ENCODE data around the gene HBA2.
"Not testable (repeated sequence)": the region's sequence is repeated elsewhere in the genome, so short reads cannot be mapped to it uniquely, and the experiment has no call there.

The HBA2 gene

GRCh38 chr16:194516-194915, 21.8 kb downstream of the HBA2 start:
- DNase-seq (ENCODE audit: low read depth), result peak; percentile 82

- DNase-seq (ENCODE audit: low read depth), result peak; percentile 88
Measured at GRCh38 chr16:200388-200787, 27.7 kb downstream of the HBA2 start.

GRCh38 chr16:203246-203645, 30.6 kb downstream of the HBA2 start:
- peak; percentile 80 for DNase-seq (ENCODE audit: low read depth)

GRCh38 chr16:204046-204445, 31.4 kb downstream of the HBA2 start:
- DNase-seq (ENCODE audit: low read depth), result not testable (repeated sequence)

- DNase-seq (ENCODE audit: low read depth), result peak; percentile 44
Measured at GRCh38 chr16:209359-209758, 36.7 kb downstream of the HBA2 start.

- DNase-seq (ENCODE audit: low read depth), result not testable (repeated sequence)
Measured at GRCh38 chr16:211631-212180, 39.0 kb downstream of the HBA2 start.

- DNase-seq (ENCODE audit: low read depth), result peak; percentile 72
Measured at GRCh38 chr16:212999-213398, 40.3 kb downstream of the HBA2 start.

- DNase-seq (ENCODE audit: low read depth), result no peak
Measured at GRCh38 chr16:220021-220420, 47.3 kb downstream of the HBA2 start.

All from amniotic epithelial cell (primary cell).